ENCODE measurements around the gene YIPF1. TPM values are rescaled to one million over a fixed set of nuclear protein-coding genes. Genes with fewer than 3 reads are reported as not detected.

The YIPF1 gene
- total and polyA plus RNA-seq, 2 donors (not counting 1 experiment from before 2014, with no cell fraction given), result 13.9 to 15.8 TPM

DNA sequence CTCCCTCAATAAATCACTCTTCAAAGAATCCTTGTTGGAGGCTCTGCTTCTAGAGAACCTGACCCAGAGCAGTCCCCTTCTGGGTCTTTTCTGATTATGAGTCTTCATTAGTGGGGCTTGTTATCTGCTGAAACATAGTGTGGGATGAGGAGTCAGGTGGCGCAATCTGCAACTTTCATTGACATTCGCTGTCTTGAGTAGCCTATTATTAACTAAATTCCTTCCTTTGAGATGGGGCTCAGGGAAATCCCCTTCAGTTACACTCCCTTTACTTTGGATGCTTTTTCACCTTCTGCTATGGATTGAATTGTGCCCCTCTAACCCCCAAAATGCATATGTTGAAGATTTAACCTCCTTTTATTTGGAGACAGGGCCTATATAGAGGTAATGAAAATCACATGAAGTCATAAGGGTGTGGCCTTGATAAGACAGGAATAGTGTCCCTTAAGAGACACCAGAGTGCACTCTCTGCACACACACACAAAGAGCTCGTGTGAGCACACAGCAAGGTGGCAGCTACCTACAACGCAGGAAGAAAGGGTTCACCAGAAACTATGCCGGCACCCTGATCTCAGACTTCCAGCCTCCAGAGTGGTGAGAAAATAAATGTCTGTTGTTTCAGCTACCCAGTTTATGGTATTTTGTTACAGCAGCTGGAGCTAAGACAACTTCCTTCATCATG lies 23.9 kb upstream of the YIPF1 start:
- CTCF ChIA-PET, result interaction anchor here (1.0 to 1.6 kb wide), 2 partner anchors 33 to 35 kb away, joined by 5 to 6 read pairs; partner anchors contain the start of genes IFT25 and LRRC42
- Histone ChIP-seq H3K9ac (ENCODE audit: low read length) (no peak overlapping the region), H4K20me1 (ENCODE audit: control insufficient read depth, insufficient read depth, low read length, poor library complexity, severe bottlenecking) (no peaks in the 10 kb centered on the region), H3K27me3 (replicated peaks in 1 of 4; ENCODE audit: control extremely low read depth in 1 of 4, control insufficient read depth in 3 of 4, insufficient read depth in 4 of 4, low read length in 3 of 4) (no peaks in the 10 kb centered on the region), H3K9me3 (ENCODE audit: control extremely low read depth in 1 of 3, control insufficient read depth in 2 of 3, insufficient read depth in 1 of 3, low read length in 2 of 3) (no peaks in the 10 kb centered on the region), H3K4me3 (ENCODE audit: control extremely low read depth in 1 of 5, extremely low read depth in 1 of 5, insufficient read depth in 1 of 5, low read depth in 2 of 5, low read length in 4 of 5) (no peak overlapping the region), H3K36me3 (replicated peaks in 1 of 2; ENCODE audit: control extremely low read depth in 1 of 2, control insufficient read depth in 1 of 2, extremely low read depth in 1 of 2, insufficient read depth in 2 of 2, low read length in 1 of 2) (peaks cover 0 to 11% of the 10 kb centered on the region in 2 experiments), H2AFZ (ENCODE audit: insufficient read depth, low read depth, low read length, poor library complexity, severe bottlenecking) (no peak overlapping the region), H3K4me1 (ENCODE audit: control insufficient read depth in 2 of 2, insufficient read depth in 2 of 2, low read length in 2 of 2) (no peaks in the 10 kb centered on the region), H3K79me2 (ENCODE audit: control insufficient read depth, insufficient read depth, low read length) (no peaks in the 10 kb centered on the region), H3K4me2 (replicated peaks; ENCODE audit: low read depth, low read length, poor library complexity, severe bottlenecking) (no peak overlapping the region), H3K27ac (ENCODE audit: low read length in 2 of 2) (no peak overlapping the region)
- no peaks in the 10 kb centered on the region for H3K4me1 Mint-ChIP-seq
- WGBS (ENCODE audit: insufficient coverage), result no CpG with 5 or more reads among the region's 5 CpGs
- no peak for DNase-seq
- H3K27ac Mint-ChIP-seq, result no peak overlapping the region
- POLR2A ChIA-PET, result no interaction called here
- H3K4me3 Mint-ChIP-seq, result no peak overlapping the region
- no peaks in the 10 kb centered on the region for H3K27me3 Mint-ChIP-seq
- intact Hi-C loops (cut with micrococcal nuclease), result no loop called here
- no peaks in the 10 kb centered on the region for H3K9me3 Mint-ChIP-seq (ENCODE audit: insufficient read depth)
- TF ChIP-seq, protein P1, sequence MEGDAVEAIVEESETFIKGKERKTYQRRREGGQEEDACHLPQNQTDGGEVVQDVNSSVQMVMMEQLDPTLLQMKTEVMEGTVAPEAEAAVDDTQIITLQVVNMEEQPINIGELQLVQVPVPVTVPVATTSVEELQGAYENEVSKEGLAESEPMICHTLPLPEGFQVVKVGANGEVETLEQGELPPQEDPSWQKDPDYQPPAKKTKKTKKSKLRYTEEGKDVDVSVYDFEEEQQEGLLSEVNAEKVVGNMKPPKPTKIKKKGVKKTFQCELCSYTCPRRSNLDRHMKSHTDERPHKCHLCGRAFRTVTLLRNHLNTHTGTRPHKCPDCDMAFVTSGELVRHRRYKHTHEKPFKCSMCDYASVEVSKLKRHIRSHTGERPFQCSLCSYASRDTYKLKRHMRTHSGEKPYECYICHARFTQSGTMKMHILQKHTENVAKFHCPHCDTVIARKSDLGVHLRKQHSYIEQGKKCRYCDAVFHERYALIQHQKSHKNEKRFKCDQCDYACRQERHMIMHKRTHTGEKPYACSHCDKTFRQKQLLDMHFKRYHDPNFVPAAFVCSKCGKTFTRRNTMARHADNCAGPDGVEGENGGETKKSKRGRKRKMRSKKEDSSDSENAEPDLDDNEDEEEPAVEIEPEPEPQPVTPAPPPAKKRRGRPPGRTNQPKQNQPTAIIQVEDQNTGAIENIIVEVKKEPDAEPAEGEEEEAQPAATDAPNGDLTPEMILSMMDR (IDR thresholded peaks at IDR 0.05), result no peak
- no peak for TF ChIP-seq EZH2 (IDR thresholded peaks at IDR 0.05; ENCODE audit: borderline replicate concordance, insufficient read depth, low read depth, low read length, poor library complexity, severe bottlenecking)
- ATAC-seq (ENCODE audit: low read depth), result no peak

DNA sequence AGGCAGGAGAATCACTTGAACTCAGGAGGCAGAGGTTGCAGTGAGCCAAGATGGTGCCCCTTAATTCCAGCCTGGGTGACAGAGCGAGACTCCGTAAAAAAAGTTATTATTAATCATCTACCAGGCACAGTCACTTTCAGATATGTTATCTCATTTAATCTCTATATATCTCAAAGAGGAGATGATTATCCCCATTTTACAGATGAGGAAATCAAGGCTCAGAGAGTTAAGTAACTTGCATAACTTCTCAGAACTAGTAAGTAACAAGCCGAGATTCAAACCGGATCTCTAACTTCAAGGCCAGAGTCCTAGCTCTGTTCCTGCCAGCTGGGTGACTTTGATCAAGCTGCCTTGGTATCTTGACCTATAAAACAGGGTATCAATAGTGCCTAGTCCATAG lies 21.8 kb upstream of the YIPF1 start:
- DNase-seq, result no peak
- Histone ChIP-seq H3K4me3 (ENCODE audit: control extremely low read depth in 1 of 5, extremely low read depth in 1 of 5, insufficient read depth in 1 of 5, low read depth in 2 of 5, low read length in 4 of 5) (no peak overlapping the region), H3K79me2 (ENCODE audit: control insufficient read depth, insufficient read depth, low read length) (no peaks in the 10 kb centered on the region), H3K4me2 (replicated peaks; ENCODE audit: low read depth, low read length, poor library complexity, severe bottlenecking) (no peak overlapping the region), H3K36me3 (replicated peaks in 1 of 2; ENCODE audit: control extremely low read depth in 1 of 2, control insufficient read depth in 1 of 2, extremely low read depth in 1 of 2, insufficient read depth in 2 of 2, low read length in 1 of 2) (peaks cover 0 to 8% of the 10 kb centered on the region in 2 experiments), H3K4me1 (ENCODE audit: control insufficient read depth in 2 of 2, insufficient read depth in 2 of 2, low read length in 2 of 2) (no peaks in the 10 kb centered on the region), H3K9me3 (ENCODE audit: control extremely low read depth in 1 of 3, control insufficient read depth in 2 of 3, insufficient read depth in 1 of 3, low read length in 2 of 3) (no peaks in the 10 kb centered on the region), H2AFZ (ENCODE audit: insufficient read depth, low read depth, low read length, poor library complexity, severe bottlenecking) (no peak overlapping the region), H3K27me3 (replicated peaks in 1 of 4; ENCODE audit: control extremely low read depth in 1 of 4, control insufficient read depth in 3 of 4, insufficient read depth in 4 of 4, low read length in 3 of 4) (no peaks in the 10 kb centered on the region), H4K20me1 (ENCODE audit: control insufficient read depth, insufficient read depth, low read length, poor library complexity, severe bottlenecking) (no peaks in the 10 kb centered on the region), H3K9ac (ENCODE audit: low read length) (no peak overlapping the region), H3K27ac (ENCODE audit: low read length in 2 of 2) (no peak overlapping the region)
- Mint-ChIP-seq H3K4me1 (no peaks in the 10 kb centered on the region), H3K4me3 (no peak overlapping the region), H3K9me3 (ENCODE audit: insufficient read depth) (no peaks in the 10 kb centered on the region), H3K27ac (no peak overlapping the region), H3K27me3 (no peaks in the 10 kb centered on the region)
- ChIA-PET CTCF (no interaction called here), POLR2A (no interaction called here)
- ATAC-seq (ENCODE audit: low read depth), result no peak
- TF ChIP-seq, protein P1 (IDR thresholded peaks at IDR 0.05), result no peak
- no peak for TF ChIP-seq EZH2 (IDR thresholded peaks at IDR 0.05; ENCODE audit: borderline replicate concordance, insufficient read depth, low read depth, low read length, poor library complexity, severe bottlenecking)
- WGBS (ENCODE audit: insufficient coverage), result 100% methylated on average over 1 of the region's 4 CpGs
- intact Hi-C loops (cut with micrococcal nuclease), result no loop called here

All from B cell (primary cell).